CD4-positive, alpha-beta T cell treated with Interferon gamma for 1 hour (primary cell): Measurements from ENCODE around the gene TMEM31.
"Not testable (repeated sequence)": the region's sequence is repeated elsewhere in the genome, so short reads cannot be mapped to it uniquely, and the experiment has no call there.

ENCODE experiments used
- DNase-seq: peaks from one replicate; pipeline ENCODE4 v3.0.0-alpha.2; 2020

Gene TMEM31

DNA sequence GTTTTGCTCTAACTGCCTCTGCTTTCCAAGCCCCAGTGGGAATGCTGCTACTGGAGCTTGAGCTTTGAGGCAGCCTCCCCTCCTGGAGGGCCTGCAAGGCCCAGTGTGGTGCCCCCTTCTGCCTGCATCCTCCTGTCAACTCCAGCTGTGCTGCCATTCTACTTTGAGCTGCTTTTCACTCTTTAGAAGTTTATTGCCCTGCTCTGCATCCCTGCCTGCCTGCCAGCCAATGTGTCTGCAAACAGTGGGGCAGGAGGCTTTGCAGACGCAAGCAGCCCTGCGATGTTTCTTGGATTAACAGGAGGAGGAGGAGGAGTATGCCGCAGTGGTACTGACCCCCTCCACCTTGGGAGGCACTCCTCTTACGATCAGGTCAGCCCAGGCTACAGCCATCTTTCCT is 16.4 kb downstream of the TMEM31 start:
- DNase-seq: no peak

DNA sequence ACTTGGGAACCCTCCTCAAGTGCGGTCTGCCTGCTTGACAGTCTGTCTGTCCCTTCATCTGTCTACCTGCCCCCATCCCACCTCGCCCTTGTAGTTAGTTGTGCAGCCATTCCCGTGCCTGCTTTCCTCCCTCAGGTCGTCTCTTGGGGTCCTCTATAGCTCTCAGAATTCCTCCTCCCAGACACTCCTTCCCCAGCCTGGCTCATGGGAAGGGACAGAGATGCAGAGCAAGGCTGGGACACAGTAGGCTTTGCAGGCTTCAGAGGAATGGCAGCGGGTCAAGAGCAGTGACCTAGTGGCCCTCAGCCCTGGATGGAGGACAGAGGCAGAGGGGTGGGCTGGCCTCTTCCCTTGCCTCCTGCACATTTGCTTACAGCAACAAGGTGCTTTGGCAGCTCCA is 18.3 kb downstream of the TMEM31 start:
- DNase-seq: no peak

DNA sequence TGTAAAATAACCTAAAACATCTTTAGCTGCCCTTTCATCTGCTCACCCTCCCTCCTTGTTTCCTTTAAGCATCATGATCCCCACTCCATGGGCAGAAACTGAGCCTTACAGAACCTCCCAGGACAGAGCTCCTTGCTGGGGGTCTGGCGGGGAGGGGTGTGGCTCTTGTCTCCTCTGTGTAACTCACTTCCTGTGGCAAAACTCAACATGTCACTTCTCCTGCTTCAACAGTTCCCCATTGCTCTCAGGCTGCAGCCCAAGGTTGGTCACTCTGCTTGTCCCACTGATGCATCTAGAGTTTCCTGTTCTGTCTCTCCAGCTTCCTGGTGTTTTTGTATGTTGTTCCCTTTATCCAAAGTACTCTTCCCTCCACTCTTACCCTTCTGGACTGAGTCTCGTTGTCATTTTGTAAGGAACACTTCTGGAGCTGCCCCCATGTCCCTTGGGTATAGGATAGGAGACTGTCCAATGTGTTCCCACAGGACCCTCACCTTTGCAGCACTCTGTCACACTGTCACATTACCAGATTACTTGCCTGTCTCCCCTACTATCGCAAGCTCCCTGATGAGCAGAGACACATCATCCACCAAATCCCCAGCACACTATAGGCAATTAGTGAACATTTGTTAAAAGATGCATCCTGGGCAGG is 19.6 kb downstream of the TMEM31 start:
- DNase-seq: no peak

DNA sequence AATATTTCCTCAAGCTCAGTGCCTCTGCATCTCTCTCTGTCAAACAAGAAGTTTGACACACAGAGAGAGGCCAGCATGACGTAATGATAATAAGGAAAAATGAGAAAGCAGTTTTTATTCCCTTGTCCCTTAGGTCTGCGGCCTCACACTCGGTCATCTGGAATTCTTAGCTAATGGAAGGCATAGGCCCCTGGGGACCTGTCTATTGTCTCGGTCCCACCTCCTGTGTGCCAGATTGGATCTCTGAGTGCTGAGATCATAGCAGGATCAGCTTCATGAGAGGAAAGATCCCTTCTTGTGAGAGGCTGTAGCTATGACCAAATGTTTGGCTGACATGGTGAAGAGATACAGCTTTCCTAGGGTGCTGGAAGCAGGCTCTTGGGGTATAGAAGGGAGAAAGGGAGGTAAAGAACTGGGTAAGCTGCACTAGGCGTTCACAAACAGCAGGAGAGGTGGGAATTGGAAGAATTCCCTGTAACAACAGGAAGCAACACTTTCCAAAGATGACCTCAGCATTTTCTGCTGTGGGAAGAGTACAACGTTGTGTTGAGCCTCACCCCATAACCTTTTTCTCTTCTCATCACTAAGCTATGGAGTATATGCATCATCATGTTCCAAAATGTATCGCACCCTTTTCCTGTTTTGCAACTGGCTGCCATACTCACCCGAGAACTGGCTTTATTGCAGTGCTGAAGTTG is 20.2 kb downstream of the TMEM31 start:
- DNase-seq: no peak

DNA sequence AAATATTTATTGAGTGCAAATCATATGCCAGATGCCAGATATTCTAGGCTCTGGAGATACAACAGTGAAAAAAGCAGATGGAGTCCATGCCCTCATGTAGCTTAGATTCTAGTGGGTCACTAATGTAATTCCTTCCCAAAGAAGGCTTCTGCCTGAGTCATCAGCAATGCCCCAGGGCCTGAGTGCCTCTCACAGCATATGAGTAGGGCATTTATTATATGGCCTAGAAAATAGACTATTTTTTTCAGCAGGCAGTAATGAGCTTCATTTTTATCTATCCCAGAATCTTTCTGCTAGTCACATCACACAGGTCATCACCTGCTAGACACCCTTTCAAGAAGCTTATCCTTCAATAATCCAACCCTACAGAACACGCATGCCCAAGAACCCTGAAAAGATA is 22.3 kb downstream of the TMEM31 start:
- no peak for DNase-seq

DNA sequence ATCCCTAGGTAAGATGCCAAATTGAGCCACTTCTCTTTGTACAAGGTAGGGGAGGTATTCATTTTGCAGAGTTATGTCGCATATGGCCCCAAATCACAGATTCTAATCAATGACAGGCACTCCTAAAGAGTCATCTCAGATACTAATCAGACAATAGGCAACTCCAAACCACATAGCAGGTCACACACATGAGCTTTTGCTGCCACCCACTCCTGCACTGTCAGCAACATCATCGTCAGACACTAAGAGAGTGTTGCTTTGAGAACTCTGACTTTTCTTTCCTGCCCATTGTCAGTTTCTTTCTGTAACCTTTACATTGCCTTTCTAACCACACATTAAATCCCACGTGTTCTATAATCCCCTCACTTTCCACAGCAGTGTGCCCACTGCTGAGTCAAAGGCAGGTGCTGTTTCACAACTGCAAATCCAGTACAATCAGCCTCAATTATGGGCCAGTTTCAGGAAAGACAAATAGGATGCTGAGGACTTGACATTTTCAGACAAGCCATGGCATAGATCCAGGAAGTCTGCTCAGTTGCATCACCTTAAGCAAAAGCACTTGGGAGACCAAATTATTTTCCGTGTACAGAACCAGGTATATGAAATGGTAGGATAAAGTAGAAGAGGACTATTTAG is 23.5 kb downstream of the TMEM31 start:
- DNase-seq: no peak

DNA sequence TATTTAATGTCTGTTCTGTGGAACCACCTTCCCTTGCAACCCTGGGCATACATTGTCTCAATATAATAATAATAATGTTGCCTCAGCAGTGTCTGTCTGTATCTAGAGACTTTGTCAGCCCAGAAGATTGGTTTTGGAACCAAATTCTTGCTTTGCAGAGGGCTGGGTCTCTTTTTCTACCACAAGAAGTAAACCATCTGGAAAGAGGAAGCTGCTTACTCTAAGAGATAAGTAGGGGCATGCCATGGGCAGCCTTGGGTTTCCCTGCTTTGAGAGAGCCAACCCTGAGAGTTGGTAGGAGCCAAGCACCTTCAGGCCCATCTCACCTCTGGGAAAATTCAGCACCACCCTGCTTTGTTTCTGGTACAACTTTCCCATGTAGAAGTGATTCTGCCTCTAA is 27.0 kb downstream of the TMEM31 start:
- no peak for DNase-seq

DNA sequence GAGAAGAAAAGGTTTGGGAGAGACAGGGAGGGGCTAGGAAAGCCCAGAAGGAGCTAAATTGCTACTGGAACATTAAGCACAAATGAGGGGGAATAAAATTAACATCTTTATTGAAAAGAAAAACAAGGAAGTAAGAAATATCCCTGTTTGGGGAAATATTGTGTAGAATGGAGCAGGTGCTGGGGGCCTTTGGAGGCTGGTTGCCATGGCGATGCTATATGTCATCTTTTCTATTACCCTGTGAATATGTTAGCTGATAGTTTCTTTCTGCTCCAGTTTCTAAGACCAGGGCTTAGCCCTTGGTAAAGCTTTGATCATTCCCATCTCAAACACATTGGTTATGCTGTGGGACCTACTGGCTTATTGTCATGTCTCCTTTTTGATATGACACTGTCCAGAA is 28.7 kb downstream of the TMEM31 start:
- DNase-seq: no peak

DNA sequence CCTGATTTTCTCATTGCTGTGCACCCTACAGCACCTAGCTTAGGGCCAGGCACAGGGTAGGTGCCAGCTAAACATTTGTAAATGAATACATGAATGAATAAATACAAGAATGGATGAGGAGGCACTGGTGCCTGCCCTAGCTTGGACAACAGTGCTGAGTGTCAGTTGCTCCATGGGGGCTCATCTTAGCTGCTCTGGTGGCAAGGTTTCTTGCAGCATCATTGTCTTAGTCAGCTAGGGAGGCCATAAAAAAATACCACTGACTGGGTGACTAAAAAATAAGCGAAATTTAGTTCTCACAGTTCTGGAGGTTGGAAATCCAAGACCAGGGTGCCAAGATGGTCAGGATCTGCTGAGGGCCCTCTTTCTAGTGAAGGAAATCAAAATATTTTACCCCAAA is 31.2 kb downstream of the TMEM31 start:
- DNase-seq: no peak

DNA sequence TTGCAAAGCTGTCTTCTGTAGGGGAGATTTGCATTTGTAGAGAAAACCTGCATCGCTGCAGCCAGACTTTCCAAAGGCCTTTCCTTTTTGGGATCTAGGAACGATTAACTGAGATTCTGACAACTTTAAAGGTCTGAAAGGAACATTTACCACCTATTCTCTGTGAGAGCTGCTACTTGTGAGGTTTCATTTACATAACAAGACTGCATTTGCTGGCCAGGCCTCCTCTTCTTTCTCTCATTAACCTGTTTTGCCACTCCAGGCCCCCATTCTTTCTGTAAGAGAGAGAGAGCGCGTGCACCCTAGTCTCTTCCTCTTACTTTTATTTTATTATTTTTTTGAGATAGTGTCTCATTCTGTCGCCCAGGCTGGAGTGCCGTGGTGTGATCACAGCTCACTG is 31.6 kb downstream of the TMEM31 start:
- no peak for DNase-seq

DNA sequence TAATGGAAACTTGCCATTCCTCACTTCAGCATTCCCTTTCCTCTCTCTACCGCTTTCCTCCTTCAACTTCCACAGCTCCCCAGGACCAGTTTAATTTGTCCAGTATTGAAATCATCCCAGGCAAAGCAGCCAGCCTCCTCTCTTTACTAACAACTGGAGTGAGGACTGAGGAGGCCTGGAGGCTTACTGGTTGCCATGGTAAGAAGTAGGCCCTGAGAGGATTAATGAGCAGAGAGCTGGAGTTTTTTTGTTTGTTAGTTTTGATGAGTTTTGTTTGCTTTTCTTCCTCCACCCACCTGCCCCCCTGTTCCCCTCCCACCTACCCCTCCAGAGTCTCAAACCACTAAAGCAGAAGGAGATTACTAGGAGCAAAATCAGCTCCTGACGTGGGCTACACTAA is 36.5 kb downstream of the TMEM31 start:
- no peak for DNase-seq

DNA sequence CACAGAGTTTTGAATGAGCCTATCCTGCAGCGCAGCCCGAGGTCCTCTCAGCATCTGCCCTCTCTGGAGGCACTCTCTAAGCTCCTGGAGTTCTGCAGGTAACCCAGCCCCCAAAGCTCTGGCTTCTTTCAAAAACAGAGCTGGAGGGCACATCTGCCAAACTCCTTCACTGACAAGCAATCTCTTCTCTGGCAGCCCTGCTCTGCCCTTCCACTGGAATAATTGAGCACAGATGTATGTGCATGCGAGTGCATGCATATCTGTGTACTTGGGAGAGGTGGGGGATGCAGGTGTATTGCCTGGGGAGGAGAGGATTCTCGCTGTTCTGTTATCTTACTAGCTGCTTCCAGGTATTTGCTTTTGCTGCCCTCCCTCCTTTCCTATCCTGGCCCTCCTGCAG is 43.7 kb downstream of the TMEM31 start:
- DNase-seq: no peak

DNA sequence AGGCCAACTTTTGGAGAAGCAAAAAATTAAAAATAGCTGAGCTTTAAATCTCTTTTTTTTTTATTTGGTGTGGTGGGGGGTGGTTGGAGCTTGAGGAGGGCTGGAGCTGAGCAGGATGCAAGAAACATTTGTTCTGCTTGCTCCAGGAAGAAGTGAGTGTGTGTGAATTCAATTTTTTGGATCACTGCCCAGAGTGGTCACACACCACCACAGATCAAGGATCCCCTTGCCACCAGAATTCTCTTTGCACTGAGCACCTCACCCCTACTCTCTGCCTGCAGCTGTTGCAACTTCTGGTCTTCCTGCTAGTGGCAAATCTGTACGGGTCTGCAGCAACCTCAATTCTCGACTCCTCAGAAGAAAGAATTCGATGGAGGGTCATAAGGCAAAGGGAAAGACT is 46.0 kb downstream of the TMEM31 start:
- DNase-seq: no peak

DNA sequence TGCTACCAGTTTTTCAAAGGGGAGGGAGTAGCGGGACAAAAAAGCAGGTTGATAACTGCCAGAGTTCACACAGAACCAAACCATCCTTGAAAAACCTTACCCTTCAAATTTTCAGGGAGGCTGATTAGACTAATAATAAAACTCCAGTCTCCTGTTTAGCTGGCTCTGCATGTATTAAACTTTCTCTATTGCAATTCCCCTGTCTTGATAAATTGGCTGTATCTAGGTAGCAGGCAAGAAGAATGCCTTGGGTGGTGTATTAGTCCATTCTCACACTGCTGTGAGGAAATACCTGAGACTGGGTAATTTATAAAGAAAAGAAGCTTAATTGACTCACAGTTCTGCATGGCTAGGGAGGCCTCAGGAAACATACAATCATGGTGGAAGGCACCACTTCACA is 47.8 kb downstream of the TMEM31 start:
- no peak for DNase-seq

DNA sequence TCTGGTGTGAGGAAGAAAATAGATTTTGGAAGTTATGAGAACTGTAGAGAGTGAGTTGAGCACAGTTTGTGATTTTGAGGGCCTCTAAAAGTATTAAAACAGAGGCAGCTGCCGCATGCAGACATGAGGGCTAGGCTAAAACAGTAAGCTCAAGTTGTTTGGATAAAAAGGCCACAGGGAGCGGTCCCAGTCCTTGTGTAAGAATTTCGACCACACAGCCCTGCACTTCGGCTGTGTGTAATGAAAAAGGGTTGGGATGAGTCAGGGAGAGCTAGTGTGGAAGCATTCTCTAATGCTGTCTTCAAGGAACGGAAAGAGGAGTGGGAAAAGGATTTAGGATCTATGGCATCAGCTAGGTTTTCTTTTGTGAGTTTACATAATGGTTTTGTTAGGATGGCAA is 52.8 kb downstream of the TMEM31 start:
- DNase-seq: not testable (repeated sequence)
